AG04449 (cell line): Measurements from ENCODE around the gene MSH6.
"Not testable (repeated sequence)": the region's sequence is repeated elsewhere in the genome, so short reads cannot be mapped to it uniquely, and the experiment has no call there.

Experiments used
- CTCF ChIA-PET: fragments of 350-600 bp; formaldehyde crosslinking; extraction: SDS; loops from one replicate; lab custom pipeline; 2021; ENCODE audit warnings: antibody characterized with exemption; lab: Yijun Ruan, JAX
- POLR2A ChIA-PET: fragments of 400-600, 350-600 bp; formaldehyde crosslinking; extraction: SDS; loops from one replicate; lab custom pipeline; 2020; ENCODE audit warnings: antibody characterized with exemption, inconsistent platforms; lab: Yijun Ruan, JAX
- DNase-seq: peaks from one replicate; pipeline ENCODE4 v3.0.0-alpha.2; 2010; ENCODE audit warnings: low read depth, low spot score
- H3K4me3 ChIP-seq: 2 replicates; pipeline ENCODE4 v1.5.1; 2011; ENCODE audit warnings: low read depth, mild to moderate bottlenecking, control low read depth, low read length
- TF ChIP-seq, protein P1 (sequence below): IDR thresholded peaks from one replicate; pipeline ENCODE4 v1.5.1; 2011; ENCODE audit warnings: mild to moderate bottlenecking, moderate library complexity, low read length, control low read depth, inconsistent platforms; ENCODE audit not compliant: insufficient read depth; ENCODE audit errors: missing control alignments

Gene MSH6

GRCh38 chr2:47850198-47850597 lies 67.3 kb downstream of the MSH6 start:
- no peak overlapping the region for H3K4me3 ChIP-seq
- TF ChIP-seq, protein P1, sequence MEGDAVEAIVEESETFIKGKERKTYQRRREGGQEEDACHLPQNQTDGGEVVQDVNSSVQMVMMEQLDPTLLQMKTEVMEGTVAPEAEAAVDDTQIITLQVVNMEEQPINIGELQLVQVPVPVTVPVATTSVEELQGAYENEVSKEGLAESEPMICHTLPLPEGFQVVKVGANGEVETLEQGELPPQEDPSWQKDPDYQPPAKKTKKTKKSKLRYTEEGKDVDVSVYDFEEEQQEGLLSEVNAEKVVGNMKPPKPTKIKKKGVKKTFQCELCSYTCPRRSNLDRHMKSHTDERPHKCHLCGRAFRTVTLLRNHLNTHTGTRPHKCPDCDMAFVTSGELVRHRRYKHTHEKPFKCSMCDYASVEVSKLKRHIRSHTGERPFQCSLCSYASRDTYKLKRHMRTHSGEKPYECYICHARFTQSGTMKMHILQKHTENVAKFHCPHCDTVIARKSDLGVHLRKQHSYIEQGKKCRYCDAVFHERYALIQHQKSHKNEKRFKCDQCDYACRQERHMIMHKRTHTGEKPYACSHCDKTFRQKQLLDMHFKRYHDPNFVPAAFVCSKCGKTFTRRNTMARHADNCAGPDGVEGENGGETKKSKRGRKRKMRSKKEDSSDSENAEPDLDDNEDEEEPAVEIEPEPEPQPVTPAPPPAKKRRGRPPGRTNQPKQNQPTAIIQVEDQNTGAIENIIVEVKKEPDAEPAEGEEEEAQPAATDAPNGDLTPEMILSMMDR = no peak
- DNase-seq = no peak
- POLR2A ChIA-PET = no interaction called here
- CTCF ChIA-PET = interaction anchor here (0.7 to 1.4 kb wide), 2 partner anchors 13 to 256 kb away, joined by 3 to 4 read pairs; no protein-coding TSS in a partner anchor

DNA sequence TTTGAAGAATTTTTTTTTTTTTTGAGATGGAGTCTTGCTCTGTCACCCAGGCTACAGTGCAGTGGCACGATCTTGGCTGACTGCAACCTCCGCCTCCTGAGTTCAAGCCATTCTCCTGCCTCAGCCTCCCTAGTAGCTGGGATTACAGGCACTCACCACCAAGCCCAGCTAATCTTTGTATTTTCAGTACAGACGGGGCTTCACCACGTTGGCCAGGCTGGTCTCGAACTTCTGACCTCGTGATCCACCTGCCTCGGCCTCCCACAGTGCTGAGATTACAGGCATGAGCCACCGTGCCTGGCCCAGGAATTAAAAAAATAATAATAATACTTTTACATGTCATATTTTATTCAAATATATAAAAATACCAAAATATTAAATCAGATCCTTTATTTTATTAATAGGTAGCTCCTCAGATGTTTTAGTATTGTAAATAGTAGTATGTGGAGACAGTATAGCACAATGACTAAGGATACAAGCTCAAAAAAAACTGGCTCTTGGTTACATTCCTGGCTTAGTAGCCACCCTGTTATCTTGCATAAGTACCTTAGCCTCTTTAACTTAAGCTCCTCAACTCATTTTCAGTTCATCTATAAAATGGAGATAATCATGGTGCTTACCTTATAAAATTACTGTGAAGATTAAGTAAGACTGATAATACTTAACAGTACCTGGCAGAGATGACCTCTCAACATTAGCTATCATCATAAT lies 70.3 kb downstream of the MSH6 start:
- CTCF ChIA-PET = interaction anchor here (0.8 to 1.5 kb wide), 8 partner anchors 9 to 618 kb away, joined by 3 to 4 read pairs (median 3); no protein-coding TSS in a partner anchor
- POLR2A ChIA-PET = interaction anchor here (0.7 kb wide), 1 partner anchor 51 kb away, joined by 5 read pairs; no protein-coding TSS in a partner anchor
- H3K4me3 ChIP-seq, DNase-seq: not testable (repeated sequence)
